Hepatocyte (in vitro differentiated cells): ENCODE measurements around the gene DYNC1I1. TPM values are rescaled to one million over a fixed set of nuclear protein-coding genes. Genes with fewer than 3 reads are reported as not detected.

Experiments
- DNase-seq: peaks from one replicate; pipeline ENCODE4 v3.0.0-alpha.2; 2016; ENCODE audit warnings: low spot score
- H2AFZ ChIP-seq: fragments of 200-600 bp; sonication (generic); 2 replicates; pipeline ENCODE4 v1.6.0; 2016; ENCODE audit warnings: antibody characterized with exemption, mild to moderate bottlenecking
- H3K27ac ChIP-seq: fragments of 200-600 bp; sonication (generic); 2 replicates; pipeline ENCODE4 v1.5.1; 2016; ENCODE audit warnings: mild to moderate bottlenecking
- H3K27me3 ChIP-seq: fragments of 200-600 bp; sonication (generic); 2 replicates; pipeline ENCODE4 v1.6.1; 2016
- H3K36me3 ChIP-seq: fragments of 200-600 bp; sonication (generic); replicated peaks from 2 replicates; pipeline ENCODE4 v1.5.1; 2016; ENCODE audit warnings: low read depth; ENCODE audit not compliant: insufficient read depth
- H3K4me1 ChIP-seq: fragments of 200-600 bp; sonication (generic); 2 replicates; pipeline ENCODE4 v1.5.1; 2016; ENCODE audit warnings: mild to moderate bottlenecking, moderate library complexity; ENCODE audit not compliant: insufficient read depth
- H3K4me2 ChIP-seq: fragments of 200-600 bp; sonication (generic); 2 replicates; pipeline ENCODE4 v1.6.0; 2016
- H3K4me3 ChIP-seq: fragments of 200-600 bp; sonication (generic); 2 replicates; pipeline ENCODE4 v1.5.1; 2016; ENCODE audit warnings: mild to moderate bottlenecking
- H3K79me2 ChIP-seq: fragments of 200-600 bp; sonication (generic); 2 replicates; pipeline ENCODE4 v1.6.0; 2017; ENCODE audit warnings: mild to moderate bottlenecking
- H3K9me2 ChIP-seq: fragments of 200-600 bp; sonication (generic); replicated peaks from 2 replicates; pipeline ENCODE4 v1.6.0; 2017; ENCODE audit warnings: mild to moderate bottlenecking; ENCODE audit not compliant: insufficient read depth
- H3K9me3 ChIP-seq: fragments of 200-600 bp; sonication (generic); 2 replicates; pipeline ENCODE4 v1.5.1; 2016; ENCODE audit warnings: low read depth, mild to moderate bottlenecking
- H4K20me1 ChIP-seq: fragments of 200-600 bp; sonication (generic); 2 replicates; pipeline ENCODE4 v1.6.0; 2016; ENCODE audit warnings: mild to moderate bottlenecking; ENCODE audit not compliant: insufficient read depth, poor library complexity, severe bottlenecking
- CTCF ChIP-seq: fragments of 200-600 bp; sonication (generic); IDR thresholded peaks from 2 replicates; pipeline ENCODE4 v1.5.1; 2016; ENCODE audit warnings: antibody characterized with exemption, mild to moderate bottlenecking; ENCODE audit not compliant: poor library complexity
- EZH2 ChIP-seq: fragments of 200-600 bp; sonication (generic); IDR thresholded peaks from 2 replicates; pipeline ENCODE4 v1.6.1; 2016; ENCODE audit warnings: antibody characterized with exemption, mild to moderate bottlenecking, borderline replicate concordance
- EZH2phosphoT487 ChIP-seq: fragments of 200-600 bp; sonication (generic); IDR thresholded peaks from one replicate; pipeline ENCODE4 v1.6.1; 2018; ENCODE audit warnings: antibody characterized with exemption, mild to moderate bottlenecking, low read depth, moderate library complexity; ENCODE audit not compliant: unreplicated experiment, severe bottlenecking
- WGBS: methylation state at CpG from one replicate; pipeline ENCODE4 v1.1.6; 2016; ENCODE audit warnings: low lambda C conversion rate; ENCODE audit errors: missing lambda C conversion rate; 5-methylcytosine and 5-hydroxymethylcytosine counted together
- polyA plus RNA-seq: library from polyadenylated mRNA; unstranded; fragments of >200 nt; fragmentation: Nextera tagmentation; extraction: Ambion mirVana; gene quantifications from 2 replicates; pipeline ENCODE4 v1.2.1, GENCODE V29; 2016
- total RNA-seq: library from RNA; depleted of rRNA; stranded (reverse); fragments of >200 nt; gene quantifications from 2 replicates; pipeline ENCODE4 v1.2.3, GENCODE V29; 2014

The DYNC1I1 gene
- total and polyA plus RNA-seq, 2 experiments from 2014 or later = 2.5 to 3.7 TPM

- DNase-seq = no peak
- no peak overlapping the region for H2AFZ ChIP-seq
- no peaks in the 10 kb centered on the region for H3K36me3 ChIP-seq
- no peaks in the 10 kb centered on the region for H3K79me2 ChIP-seq
- H3K9me3 ChIP-seq = no peaks in the 10 kb centered on the region
- TF ChIP-seq EZH2phosphoT487 (no peak), CTCF (no peak), EZH2 (no peak)
- H3K4me1 ChIP-seq = no peaks in the 10 kb centered on the region
- H4K20me1 ChIP-seq = no peaks in the 10 kb centered on the region
- no peaks in the 10 kb centered on the region for H3K9me2 ChIP-seq
- H3K27ac ChIP-seq = no peak overlapping the region
- 68% methylated on average over 3 of the region's 3 CpGs for WGBS
- H3K4me2 ChIP-seq = no peak overlapping the region
- H3K4me3 ChIP-seq = no peak overlapping the region
- no peaks in the 10 kb centered on the region for H3K27me3 ChIP-seq
Observed at GRCh38 chr7:96023387-96023786, 251.0 kb downstream of the DYNC1I1 start.

DNA sequence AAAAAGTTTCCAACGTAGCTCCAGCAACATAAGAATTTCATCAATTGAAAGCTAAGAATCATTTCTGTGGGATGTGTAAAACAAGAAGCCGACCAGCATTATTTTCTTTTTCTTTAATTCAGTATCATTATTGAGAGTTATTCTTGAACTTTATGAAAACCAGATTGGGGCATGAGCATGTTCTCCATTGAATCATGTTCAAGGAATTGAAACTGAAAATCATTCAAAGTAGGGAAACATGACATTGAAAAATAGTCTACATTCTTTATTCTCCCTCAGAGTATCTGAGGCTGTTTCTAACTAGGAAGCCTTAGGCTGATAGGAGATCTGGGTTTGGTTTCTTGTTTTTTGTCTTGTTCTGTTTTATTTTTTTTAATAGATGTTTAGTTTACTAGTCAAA, 253.7 kb downstream of the DYNC1I1 start:
- Histone ChIP-seq H2AFZ (no peak overlapping the region), H3K4me1 (no peaks in the 10 kb centered on the region), H3K27me3 (no peaks in the 10 kb centered on the region), H3K27ac (no peak overlapping the region), H3K4me2 (no peak overlapping the region), H3K9me3 (no peaks in the 10 kb centered on the region), H3K4me3 (no peak overlapping the region), H3K9me2 (no peaks in the 10 kb centered on the region), H3K79me2 (no peaks in the 10 kb centered on the region), H3K36me3 (no peaks in the 10 kb centered on the region), H4K20me1 (no peaks in the 10 kb centered on the region)
- no peak for DNase-seq
- TF ChIP-seq EZH2 (no peak), EZH2phosphoT487 (no peak), CTCF (no peak)
- whole genome bisulfite sequencing = 90% methylated on average over 2 of the region's 2 CpGs

DNA sequence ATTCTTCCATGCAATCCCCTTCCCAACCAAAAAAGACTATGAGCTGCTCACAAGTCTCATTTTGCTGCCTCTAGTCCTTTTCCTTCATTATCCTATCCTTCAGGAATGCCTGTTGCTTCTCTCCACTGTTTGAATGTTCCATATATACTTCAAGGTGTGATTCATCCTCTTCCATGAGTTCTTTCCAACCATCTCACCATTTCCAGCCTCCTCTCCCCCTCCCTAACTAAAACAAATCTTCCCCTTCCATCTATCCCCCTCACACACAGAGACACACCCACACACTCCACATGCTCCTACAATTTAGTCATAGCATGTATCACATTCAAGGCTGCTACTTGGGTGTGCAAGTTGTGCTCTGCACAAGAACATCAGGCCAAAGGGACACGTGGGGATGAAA, 254.3 kb downstream of the DYNC1I1 start:
- Histone ChIP-seq H3K9me2 (no peaks in the 10 kb centered on the region), H3K4me1 (no peaks in the 10 kb centered on the region), H3K9me3 (no peaks in the 10 kb centered on the region), H3K4me3 (no peak overlapping the region), H3K4me2 (no peak overlapping the region), H4K20me1 (no peaks in the 10 kb centered on the region), H3K36me3 (no peaks in the 10 kb centered on the region), H3K79me2 (no peaks in the 10 kb centered on the region), H2AFZ (no peak overlapping the region), H3K27me3 (no peaks in the 10 kb centered on the region), H3K27ac (no peak overlapping the region)
- TF ChIP-seq EZH2 = no peak
- no peak for TF ChIP-seq EZH2phosphoT487
- TF ChIP-seq CTCF = no peak
- 61% methylated on average over 1 of the region's 1 CpG for WGBS
- no peak for DNase-seq

GRCh38 chr7:96028729-96029128, 256.4 kb downstream of the DYNC1I1 start:
- WGBS = 96% methylated on average over 1 of the region's 1 CpG
- H3K27me3 ChIP-seq = no peaks in the 10 kb centered on the region

More at GRCh38 chr7:96028729-96029128, 256.4 kb downstream of the DYNC1I1 start:
- Histone ChIP-seq H3K4me2 (no peak overlapping the region), H3K27ac (no peak overlapping the region), H3K36me3 (no peaks in the 10 kb centered on the region), H3K9me2 (no peaks in the 10 kb centered on the region), H3K79me2 (no peaks in the 10 kb centered on the region), H2AFZ (no peak overlapping the region), H3K4me3 (no peak overlapping the region), H4K20me1 (no peaks in the 10 kb centered on the region), H3K4me1 (no peaks in the 10 kb centered on the region), H3K9me3 (no peaks in the 10 kb centered on the region)
- no peak for DNase-seq
- TF ChIP-seq CTCF (no peak), EZH2phosphoT487 (no peak)
